Stimulated activated CD4-positive, alpha-beta T cell treated with anti-CD3 and anti-CD28 coated beads, Interleukin-2, amount 100 ng/mL, for 24 hours (primary cell): ENCODE measurements around the gene IL1RAPL1.
"Not testable (repeated sequence)": the region's sequence is repeated elsewhere in the genome, so short reads cannot be mapped to it uniquely, and the experiment has no call there.

Experiments
- DNase-seq, 2 donors: peaks; one replicate each; pipeline ENCODE4 v3.0.0-alpha.2; 2020

The IL1RAPL1 gene

GRCh38 chrX:29295987-29296680 lies 708.9 kb downstream of the IL1RAPL1 start:
- no peak for DNase-seq

GRCh38 chrX:29297171-29297800 lies 710.0 kb downstream of the IL1RAPL1 start:
- DNase-seq: no peak

DNA sequence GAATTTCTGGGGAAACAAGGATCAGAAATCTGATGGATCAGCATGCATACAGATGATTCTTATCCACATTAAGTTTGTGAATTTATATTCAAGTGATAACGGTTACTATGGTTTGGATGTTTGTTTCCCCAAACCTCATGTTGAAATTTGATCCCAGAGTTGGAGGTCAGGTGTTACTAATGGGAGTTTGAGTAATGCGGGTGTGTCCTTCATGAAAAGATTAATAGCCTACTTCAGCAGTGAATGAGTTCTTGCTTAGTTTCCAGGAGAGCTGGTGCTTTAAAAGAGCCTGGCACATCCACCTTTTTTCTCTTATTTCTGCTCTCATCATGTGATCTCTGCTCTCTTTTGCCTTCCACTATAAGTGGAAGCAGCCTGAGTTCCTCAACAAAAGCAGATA lies 712.4 kb downstream of the IL1RAPL1 start:
- DNase-seq: no peak

DNA sequence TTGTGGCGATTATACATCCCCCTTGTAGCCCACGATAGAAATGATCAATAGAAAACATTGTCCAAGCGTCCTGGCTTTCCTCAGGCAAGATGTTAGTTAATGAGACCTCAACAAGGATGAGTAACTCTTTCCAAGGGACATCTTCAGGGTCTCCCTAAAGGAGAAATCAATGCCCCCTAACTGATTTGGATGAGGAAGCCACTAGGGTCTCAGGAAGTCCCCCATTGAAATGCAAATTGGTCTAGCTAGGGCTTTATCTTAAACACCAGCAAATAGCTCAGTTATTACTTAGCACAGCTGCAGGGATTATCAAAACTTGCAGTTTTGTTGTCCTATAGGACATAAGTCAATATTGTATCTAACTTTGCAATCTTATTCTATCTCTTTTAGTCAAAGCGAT lies 721.5 kb downstream of the IL1RAPL1 start:
- DNase-seq: no peak

- DNase-seq: no peak
These were observed 728.7 kb downstream of the IL1RAPL1 start for GRCh38 chrX:29315931-29316330.

DNA sequence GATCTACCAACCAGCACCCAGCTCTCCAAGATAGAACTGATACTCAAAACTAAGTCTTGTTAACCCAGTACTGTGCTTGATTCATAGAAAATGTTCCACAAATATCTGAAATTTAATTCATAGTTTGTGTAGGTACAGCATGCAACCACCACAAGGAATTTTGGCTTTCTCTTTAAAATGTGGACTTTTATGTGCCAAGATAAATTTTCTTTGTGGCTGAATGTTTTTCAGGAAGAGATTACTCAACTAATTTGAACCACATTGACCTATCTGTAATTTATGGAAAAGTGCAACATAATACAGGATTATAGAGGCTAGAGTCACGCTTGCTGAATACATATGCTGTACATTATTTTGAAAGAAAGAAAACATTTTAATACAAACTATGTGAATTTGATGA lies 730.8 kb downstream of the IL1RAPL1 start:
- DNase-seq: no peak

DNA sequence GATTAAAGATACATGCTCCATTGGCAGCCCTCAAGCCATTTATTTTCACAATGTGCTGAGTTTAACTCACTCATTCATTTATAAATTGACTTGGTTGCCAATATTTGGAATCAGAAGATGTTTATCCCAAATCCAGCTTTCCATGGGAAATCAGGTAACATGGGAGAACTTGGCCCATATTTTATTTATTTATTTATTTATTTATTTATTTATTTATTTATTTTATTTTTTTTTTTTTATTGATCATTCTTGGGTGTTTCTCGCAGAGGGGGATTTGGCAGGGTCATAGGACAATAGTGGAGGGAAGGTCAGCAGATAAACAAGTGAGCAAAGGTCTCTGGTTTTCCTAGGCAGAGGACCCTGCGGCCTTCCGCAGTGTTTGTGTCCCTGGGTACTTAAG lies 745.2 kb downstream of the IL1RAPL1 start:
- DNase-seq: not testable (repeated sequence)

DNA sequence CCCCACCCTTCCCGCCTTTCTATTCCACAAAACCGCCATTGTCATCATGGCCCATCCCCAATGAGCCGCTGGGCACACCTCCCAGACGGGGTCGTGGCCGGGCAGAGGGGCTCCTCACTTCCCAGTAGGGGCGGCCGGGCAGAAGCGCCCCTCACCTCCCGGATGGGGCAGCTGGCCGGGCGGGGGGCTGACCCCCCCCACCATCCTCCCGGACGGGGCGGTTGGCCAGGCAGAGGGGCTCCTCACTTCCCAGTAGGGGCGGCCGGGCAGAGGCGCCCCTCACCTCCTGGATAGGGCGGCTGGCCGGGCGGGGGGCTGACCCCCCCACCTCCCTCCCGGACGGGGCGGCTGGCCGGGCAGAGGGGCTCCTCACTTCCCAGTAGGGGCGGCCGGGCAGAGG lies 745.8 kb downstream of the IL1RAPL1 start:
- not testable (repeated sequence) for DNase-seq

GRCh38 chrX:29348288-29348687 lies 761.0 kb downstream of the IL1RAPL1 start:
- no peak for DNase-seq

DNA sequence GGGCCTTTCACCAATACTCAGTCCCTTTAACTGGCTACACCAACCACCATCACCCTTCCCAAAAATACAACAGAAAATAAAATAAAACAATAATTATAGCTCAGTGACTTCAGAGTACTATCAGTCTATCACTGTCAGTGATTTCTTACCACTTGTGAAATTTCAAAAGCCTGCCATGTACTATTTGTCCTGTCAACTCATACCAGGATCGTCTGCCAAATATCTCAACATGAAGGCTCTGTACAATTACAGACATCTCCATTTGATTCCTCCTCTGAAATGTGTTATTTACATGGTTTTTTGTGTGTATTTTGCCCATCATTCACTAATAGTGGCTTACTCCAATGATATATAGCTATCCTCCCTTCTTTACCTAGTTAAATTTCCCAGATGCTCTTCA lies 772.0 kb downstream of the IL1RAPL1 start:
- DNase-seq: no peak

DNA sequence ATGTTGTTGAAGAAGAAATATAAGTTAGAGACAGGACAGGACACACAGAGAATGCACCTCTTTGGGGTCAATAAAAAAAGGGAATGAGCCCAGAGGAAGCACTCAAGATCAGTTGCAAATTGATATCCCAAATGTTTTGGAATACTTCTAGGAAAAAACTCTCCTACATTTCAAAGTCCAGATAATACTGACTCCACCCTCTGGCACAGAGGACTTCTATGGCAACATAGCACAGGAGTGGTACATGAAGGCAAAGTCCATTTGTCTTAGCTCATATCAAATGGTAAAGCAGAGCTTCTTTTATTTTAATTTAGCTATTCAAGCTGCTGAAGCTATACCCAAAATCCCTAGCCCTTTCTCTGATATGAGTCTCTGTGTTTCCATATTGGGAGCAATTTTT lies 787.5 kb downstream of the IL1RAPL1 start:
- DNase-seq: not testable (repeated sequence)

- no peak for DNase-seq
These were observed 789.3 kb downstream of the IL1RAPL1 start for GRCh38 chrX:29376584-29376983.

DNA sequence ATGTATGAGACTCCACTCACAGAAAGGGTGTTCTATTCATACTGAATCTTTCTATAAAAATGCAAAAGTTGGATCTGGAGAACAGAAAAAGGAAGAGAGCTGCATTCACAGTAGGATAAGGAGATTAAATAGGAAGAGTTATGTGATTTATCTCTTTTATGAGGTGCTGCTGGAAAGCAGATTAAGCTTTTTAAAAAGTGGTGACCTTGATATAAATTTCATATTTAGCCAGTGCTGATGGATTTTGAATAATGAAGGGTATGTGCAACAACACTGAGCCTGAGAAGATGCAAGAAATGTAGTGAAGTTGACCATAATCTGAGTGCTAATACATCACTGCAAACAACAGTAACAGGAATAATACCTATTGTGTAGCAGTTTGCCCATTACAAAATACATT lies 795.6 kb downstream of the IL1RAPL1 start:
- no peak for DNase-seq

- no peak for DNase-seq
These were observed 801.3 kb downstream of the IL1RAPL1 start for GRCh38 chrX:29388509-29388908.

GRCh38 chrX:29397506-29397905 lies 810.3 kb downstream of the IL1RAPL1 start:
- no peak for DNase-seq

DNA sequence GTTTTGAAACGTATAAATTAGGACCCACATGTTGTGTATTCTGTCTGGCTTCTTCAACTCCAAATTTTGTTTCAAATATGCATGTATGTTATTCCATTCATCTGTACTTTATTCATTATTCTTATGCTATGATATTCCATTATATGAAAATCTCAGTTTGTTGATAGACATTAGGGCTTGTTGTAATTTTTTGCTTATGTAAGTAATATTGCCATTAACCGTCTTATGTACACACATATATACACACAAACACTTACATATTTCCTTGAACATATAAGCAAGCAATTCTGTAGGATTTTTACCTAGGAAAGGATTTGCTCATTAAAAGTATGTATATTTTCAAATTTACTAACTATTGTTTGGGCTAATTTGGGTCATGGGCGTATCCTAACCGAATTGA lies 820.1 kb downstream of the IL1RAPL1 start:
- no peak for DNase-seq

- DNase-seq: no peak
These were observed 832.7 kb downstream of the IL1RAPL1 start for GRCh38 chrX:29419774-29420553.

DNA sequence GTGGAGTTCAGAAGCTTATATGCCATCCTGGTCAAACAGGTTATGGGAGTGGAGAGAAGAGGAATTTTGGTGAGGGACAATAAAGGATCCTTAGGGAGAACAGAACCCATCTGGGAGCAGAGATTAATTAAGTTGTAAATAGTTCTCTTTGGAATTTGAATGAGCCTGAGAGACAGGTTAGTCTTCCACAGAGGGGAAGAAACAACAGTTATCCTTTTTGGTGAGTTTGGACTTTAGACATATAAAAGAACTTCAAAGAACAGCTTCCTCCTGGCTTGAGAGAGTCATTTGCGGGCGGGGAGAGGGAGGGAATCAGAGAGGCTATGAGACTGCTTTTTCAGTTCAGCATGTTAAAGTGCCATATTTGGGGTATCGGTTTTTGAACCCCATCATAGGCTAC lies 834.8 kb downstream of the IL1RAPL1 start:
- DNase-seq: no peak

GRCh38 chrX:29431895-29432294 lies 844.6 kb downstream of the IL1RAPL1 start:
- DNase-seq: no peak

DNA sequence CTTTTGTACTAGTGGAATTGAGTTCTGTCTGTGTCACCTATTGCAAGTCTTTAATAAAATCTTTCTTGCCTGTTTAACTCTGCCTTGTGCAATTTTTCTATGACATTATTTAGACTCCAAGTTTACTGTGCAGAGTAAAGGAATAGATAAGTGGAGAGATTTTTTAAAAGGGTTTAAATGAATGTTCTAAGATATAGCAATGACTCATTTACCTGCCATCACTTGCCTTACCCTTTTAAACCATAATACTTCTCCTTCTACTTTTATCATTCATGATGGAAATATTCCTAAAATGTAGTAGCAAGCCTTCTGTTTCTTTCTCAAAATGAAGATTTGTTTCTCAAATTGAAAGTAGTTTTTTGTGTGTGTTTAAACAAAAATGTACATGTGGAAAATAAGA lies 845.3 kb downstream of the IL1RAPL1 start:
- DNase-seq: no peak

DNA sequence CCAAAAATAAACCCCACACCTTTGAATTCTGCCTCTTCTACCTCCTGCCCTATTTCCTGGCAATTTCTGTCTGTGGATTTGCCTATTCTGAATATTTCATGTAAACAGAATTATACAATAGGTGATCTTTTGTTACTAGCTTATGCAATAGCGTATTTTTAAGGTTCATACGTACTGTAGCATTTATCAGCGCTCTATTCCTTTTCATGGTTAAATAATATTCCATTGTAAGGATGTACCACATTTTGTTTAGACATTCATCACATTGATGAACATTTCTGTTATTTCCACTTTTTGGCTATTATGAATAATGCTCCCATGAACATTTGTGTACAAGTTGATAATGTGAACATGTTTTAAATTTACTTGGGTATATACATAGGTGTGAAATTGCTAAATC lies 847.7 kb downstream of the IL1RAPL1 start:
- no peak for DNase-seq

DNA sequence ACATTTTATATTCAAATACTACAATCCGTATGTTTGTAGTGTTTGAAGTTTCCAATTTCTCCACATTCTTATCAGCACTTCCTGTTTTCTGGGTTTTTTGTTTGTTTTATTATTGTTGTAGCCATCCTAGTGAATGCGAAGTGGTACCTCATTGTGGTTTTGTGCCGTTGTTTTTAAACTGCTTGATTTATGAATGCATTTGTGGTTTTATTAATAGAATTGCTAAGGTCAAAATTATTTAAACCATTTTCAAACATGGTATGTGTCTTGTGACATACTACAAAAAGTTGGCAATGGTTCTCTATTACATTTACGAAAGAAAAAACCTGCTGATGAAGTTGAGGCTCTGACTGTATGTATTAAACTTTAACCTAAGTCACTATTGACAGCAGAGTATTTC lies 848.1 kb downstream of the IL1RAPL1 start:
- no peak for DNase-seq

DNA sequence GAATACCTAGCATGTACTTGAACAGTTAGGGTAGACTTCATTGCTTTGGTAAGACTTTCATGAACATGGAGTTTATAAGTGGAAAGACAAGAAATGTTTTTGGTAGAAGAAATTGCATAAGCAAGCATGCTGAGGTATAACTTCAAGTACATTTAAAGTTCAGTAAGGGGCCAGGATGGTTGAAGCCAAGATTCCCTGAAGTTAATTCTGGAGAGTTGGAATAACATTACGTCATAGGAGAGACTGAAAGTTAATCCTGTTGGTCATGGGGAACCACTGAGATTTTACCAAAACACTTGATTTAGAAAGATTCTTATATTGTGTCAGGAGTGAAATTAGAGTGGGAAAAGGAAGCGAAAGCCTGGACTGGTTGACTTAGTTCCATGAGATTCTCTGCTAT lies 860.6 kb downstream of the IL1RAPL1 start:
- no peak for DNase-seq

GRCh38 chrX:29453333-29453732 lies 866.1 kb downstream of the IL1RAPL1 start:
- DNase-seq: no peak
